Stimulated activated CD8-positive, alpha-beta memory T cell treated with anti-CD3 and anti-CD28 coated beads, Interleukin-12 subunit alpha, Interleukin-12 subunit beta, amount 100 ng/mL, for 24 hours (primary cell): ENCODE data around the gene BMP6.
"Not testable (repeated sequence)": the region's sequence is repeated elsewhere in the genome, so short reads cannot be mapped to it uniquely, and the experiment has no call there.

Experiments used
- DNase-seq: peaks from one replicate; pipeline ENCODE4 v3.0.0-alpha.2; 2020; ENCODE audit errors: extremely low read depth

Gene BMP6

DNA sequence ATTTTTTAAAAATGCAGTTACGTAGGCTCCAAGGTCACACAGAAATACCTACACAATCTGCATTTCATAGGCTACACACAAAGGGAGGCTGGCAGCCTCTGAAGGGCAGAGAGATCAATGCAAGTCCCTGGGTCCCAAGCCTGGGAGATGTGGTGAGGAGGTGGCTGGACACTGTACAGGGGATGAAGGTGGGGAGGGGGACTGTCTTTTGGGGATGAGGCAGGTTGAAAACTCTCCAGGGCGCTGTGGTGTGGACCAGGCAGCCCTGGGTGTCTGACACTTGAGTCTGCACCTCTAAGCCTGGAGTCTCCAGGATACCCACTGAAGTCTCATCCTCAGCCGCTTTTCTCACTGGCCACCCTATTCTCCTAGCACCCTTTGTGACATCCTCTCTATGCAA lies 160.2 kb downstream of the BMP6 start:
- DNase-seq: no peak

DNA sequence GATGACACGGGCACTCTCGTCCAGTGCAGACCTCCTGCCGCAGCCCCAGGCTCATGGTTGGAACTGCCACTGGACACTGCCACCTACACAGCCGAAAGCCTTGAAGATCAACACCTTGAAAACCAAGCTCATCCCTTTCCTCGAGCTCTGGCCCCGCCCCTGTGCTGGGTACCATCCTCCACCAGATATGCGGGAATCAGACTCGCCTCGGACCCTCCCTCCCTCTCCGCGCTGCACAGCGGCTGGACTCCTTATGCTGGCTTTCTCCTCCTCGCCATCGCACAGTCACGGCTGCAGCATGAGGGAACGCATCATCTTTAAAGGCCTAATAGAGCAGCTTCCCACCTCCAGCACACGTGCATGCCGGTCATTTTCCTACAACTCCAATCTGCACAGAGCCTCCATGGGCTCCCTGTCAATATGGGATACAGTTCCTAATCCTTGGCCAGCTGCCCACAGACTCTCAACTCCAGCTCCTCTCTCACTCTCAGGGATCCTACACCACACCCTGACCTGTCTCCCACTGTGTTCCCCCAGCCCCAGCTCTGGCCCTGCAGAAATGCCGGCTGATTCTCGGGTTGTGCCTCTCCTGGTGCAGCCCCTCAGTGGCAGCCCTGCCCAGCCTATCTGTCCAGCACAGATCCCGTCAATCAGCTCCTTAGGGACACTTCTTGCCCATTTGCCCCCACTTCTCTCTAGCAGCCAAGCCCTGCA lies 161.5 kb downstream of the BMP6 start:
- DNase-seq: no peak

DNA sequence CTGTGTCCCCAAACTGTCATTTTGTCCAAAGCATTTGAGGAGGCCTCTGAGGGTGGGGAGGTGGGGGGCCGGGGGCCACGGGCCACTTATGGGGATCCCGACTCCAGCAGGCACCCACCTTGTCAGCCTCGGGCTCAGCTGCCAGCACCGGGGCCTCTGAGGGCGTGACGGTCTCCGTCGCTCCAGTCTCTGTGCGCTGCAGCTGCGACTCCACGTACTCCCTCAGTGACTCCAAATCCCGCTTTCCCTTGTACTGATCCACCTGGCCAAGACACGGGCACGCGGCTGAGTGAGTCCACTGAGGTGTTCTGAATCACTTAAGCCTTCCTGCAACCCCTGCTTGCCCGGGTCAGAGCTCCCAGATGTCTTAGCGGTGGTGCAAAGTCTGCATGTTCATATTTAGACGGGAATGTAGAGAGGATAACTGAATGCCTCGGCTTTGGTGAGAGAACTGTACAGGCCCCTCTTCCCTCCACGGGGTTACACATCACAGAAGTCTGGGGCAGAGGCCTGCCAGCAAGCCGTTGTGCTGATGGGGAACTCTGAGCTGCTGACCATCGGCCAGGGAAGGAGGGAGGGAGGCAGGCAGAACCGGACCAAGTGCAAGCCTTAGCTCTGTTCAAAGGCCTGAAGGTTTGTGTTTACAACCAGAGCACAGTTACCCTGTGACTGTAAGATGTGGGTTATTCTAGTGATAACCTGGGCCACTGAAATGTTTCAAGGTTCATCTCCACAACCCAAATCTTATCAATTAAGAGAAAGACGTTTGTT lies 162.9 kb downstream of the BMP6 start:
- DNase-seq: no peak

DNA sequence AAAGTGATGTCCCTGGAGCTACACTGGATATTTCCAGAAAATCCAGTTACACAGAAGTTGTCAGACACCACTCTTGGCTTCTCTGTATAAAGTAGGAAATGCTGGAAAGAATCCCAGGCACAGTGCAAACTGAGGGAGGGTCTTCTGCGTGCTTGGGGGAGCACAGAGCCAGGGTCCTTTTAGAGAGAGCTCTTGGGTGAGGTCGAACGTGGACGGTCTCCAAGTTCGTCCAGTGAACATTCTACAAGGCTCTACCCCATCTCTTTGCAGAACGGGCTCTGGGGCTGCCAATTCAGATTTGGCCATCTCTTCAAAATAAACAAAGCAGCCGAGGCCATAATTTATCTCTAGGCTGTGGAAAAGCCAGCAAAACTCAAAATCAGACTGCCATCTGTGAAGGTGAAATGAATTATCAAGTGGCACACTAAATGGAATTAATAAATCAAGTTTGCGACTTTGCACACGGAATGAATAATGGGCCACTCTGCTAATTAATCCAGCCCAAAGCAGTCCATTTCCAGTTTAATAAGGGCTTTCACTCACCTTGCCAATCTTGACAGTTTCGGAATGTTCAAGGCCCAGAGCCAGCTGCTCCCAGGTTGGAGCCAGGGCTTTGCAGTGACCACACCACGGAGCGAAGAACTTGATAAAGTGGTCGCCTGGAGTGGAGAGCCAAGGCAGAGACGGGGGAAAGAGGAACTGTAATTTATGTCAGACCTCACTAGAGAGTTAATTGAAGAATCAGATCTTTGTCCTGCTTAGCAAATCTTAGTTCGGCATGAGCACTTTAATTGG lies 165.4 kb downstream of the BMP6 start:
- no peak for DNase-seq

DNA sequence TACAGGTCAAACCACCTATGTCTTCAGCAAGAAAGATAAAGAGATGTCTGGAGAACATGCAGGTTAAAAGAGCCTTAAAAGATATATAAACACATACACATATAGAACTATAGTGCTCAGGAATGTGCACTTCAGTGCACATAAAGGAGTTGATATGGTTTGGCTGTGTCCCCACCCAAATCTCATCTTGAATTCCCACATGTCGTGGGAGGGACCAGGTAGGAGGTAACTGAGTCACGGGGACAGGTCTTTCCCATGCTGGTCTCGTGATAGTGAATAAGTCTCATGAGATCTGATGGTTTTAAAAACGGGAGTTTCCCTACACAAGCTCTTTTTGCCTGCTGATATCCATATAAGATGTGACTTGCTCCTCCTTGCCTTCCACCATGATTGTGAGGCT lies 166.5 kb downstream of the BMP6 start:
- not testable (repeated sequence) for DNase-seq

DNA sequence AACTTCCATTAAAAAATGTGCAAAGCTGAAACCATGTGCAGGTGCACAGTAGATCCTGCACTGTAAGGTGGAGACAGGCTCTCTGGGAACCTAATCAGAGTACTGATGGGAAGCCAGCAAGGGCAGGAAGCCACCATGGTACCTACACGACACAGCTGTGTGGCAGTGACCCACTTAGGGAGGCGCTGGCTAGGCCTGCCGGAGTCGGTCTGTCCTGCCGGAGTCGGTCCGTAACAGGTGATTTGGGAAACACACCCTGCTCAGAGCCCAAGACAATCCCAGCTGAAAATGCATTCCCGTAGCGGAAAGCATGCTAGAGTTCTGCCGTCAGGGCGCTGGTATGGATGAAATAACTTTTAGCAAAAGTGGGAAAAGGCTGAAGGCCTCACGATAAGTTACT lies 167.4 kb downstream of the BMP6 start:
- DNase-seq: no peak

DNA sequence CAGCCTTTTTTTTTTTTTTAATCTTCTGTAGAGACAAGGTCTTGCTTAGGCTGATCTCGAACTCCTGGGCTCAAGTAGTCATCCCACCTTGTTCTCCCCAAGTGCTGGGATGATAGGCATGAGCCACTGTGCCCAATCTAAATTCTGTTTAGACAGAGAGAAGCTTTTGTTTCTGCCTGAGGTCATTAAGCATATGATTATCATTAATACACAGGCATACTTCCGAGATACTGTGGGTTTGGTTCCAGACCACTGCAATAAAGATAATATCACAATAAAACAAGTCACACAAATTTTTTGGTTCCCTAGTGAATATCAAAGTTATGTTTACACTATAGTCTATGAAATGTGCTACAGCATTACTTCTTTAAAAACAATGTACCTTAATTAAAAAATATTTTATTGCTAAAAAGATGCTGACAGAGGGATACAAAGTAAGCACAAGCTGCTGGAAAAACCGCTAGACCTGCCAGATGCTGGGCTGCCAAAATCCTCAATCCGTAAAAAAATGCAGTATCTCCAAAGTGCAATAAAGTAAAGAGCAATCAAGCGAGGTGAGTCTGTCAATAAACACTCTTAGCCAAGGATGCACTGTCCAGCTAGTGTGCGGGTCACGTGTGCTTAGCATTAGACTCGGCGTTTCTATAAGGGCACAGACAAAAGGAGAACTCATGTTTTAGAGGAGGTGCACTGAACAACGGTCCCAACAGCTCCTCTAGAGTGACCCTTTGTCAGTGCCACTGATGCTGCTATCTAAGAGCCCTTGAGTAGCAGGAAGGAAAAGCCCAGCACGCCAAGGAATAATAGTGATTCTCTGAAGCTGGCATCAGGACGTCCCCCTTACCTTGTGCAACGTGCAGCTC lies 168.6 kb downstream of the BMP6 start:
- no peak for DNase-seq

DNA sequence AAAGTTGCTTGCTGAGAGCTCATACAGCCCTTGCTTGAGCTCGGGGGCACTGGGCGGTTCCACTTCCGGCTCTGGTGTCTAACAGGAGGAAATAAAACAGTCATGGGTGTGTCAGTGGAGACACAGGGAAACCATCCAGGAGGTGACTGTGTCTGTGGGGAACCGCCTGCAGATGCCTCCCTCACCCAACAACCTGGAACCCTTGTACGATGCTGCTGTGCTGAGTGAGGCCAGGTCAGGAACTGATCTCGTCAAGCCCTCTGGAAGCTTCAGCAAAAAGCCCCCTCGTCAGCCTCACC lies 169.2 kb downstream of the BMP6 start:
- no peak for DNase-seq

DNA sequence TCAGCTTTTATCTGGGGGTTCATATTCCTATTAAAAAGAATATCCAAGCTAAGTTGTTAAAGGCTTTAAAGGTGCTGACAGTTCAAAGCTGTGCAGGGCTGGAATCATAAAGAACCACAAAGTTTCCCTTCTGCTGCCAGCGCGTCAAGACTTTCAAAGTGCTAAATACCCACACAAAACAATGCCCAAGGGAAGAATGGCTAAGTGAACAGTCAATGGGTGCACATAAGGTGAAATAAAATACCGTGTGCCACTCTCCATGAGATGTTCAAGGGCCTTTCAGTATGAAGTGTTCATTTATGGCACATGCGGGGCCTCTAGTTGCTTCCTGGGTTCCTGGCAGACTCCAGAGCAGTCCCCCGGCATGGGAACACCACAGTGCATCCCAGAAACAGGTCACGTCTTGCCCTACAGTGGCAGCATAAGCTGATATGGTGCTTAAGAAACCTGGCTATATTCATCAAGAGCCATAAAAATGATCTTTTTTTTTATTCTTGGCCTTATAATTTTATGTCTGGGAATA lies 170.6 kb downstream of the BMP6 start:
- DNase-seq: no peak

DNA sequence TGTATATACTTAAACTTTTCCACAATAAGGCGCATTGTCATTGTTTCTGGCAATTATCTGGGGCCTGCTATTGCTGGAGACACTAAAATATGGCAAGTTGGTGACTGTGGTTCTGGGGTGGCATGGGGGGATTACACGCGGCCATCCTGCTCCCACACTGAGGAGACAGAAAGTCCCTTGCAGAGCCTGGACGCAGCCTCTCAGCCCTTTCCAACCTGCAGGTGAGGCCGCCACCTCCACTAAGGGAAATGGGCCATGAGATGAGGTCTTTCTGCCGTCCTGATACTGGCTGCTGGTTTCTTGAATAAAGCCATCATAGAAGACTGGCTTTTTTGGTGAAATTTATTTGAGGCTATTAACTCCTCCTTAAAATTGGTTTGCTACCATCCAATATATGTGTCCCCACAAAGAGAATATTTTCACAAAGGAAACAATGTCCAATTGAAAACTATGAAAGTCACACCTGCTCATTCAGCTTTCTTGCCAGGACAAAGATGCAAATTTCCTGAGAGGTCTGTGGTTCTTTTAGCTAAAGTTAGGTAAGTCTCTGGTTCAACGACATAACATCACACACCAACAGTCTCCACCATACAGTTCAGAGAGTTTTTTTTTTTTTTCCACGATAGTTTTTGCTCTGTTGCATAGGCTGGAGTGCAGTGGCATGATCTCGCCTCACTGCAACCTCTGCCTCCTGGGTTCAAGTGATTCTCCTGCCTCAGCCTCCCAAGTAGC lies 171.7 kb downstream of the BMP6 start:
- no peak for DNase-seq

DNA sequence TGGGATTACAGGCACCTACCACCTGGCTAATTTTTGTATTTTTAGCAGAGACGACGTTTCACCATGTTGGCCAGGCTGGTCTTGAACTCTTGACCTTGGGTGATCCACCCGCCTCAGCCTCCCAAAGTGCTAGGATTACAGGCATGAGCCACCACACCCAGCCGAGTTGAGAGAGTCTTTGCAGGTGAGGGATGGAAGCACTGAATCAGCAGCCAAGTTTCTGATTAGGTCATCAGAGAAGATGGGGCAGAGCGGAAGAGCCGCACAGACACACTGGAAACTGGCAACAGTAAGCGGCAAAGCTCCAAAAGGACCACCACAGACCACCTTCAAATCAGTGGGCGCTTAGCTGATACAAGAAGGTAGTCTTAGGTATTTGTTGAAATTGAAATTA lies 172.3 kb downstream of the BMP6 start:
- not testable (repeated sequence) for DNase-seq

DNA sequence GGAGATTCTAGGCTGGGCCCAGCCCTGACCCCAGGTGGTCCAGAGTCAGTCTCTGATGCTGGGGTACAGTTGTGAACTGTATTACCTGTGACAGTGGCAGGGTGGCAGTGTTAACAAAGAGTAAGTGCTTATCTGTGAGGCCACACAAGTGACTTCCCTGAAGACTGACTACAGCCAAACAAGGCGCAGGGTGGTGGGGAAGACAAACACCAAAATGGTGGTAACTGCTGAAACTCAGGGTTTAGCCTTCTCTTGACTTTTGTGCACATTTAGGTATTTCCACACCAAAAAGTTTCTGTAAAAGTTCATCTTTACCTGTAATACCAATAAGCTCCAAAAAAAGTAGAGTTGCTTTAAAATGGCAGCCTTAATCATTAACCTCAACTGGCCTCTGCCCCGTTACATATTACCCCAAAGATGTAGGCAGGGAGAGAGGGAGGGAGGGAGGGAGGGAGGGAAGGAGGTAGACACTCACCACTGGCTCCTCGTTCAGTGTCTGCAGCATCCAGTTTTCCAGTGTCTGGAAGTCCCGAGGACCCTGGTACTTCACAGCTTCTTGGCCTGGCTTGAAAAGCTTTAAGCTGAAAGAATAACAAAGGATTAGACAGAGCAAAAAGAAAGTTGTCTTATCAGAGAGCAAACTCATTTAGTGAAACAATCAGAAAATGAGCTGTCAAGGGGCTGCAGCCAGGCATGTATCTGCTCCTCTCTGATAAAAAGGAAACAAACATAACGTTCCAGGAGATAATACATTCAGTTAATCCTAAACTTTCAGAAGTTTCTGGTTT lies 173.4 kb downstream of the BMP6 start:
- DNase-seq: no peak

DNA sequence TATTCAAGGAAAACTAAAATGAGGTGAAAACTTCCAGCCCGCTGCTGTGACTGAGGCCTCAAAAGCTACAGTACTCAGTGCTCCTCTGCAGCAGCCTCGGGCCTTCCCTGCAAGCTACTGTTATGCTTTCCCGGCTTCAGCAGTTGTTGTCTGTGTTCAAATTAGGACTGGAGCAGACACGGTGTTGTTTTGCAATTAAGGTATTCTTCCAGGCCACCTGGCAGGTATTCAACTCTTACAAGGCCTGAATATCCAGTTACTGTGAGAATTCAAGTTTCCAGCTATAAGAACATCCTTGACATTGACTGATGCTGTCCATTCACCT lies 174.0 kb downstream of the BMP6 start:
- DNase-seq: no peak

DNA sequence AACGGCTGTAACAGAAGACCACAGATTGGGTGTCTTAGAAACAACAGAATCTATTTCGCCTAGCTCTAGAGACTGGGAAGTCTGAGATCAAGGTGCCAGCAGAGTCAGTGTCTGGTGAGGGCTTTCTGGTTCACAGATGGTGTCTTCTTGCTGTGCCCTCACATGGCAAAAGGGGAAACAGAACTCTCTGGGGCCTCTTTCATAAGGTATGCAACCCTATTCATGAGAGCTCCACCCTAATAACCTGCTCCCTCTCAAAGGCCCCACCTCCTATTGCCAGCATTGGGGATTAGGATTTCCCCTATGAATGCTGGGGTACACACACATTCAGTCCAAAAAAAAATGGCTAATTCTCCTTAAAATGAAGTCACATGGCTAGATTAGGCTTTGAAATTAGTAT lies 174.7 kb downstream of the BMP6 start:
- no peak for DNase-seq

DNA sequence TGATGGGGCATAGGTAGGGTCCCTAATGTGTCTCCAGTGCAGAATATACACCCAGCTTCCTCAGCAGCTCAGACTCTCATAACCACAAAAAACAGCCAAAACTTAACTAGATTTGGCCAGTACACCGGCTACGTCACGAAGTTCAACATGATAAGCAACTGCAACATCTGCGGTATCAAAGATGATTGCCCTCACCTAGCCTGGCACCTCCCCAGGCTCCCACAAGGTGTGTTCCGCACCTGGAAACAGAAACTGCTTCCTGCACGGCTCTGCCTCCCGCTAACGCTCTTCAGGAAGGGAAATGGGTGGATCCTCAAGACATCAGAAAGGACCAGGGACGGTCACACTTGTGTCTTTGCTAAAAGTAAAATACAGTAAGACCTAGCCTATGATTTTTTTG lies 175.2 kb downstream of the BMP6 start:
- no peak for DNase-seq

DNA sequence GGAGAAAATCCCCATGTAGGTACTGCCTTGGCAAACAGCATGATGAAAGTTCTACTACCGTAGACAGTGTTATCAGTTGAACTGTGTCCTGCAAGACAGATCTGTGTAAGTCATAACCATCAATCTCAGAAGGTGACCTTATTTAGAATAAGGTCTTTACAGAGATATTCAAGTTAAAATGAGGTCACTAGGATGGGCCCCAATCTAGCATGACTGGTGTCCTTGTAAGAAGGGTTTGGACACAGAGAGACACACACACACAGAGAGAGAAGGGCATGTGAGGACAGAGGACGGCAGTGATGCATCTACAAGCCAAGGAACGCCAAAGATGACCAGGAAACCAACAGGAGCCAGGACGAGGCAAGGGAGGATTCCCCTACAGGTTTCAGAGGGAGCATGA lies 175.9 kb downstream of the BMP6 start:
- no peak for DNase-seq

DNA sequence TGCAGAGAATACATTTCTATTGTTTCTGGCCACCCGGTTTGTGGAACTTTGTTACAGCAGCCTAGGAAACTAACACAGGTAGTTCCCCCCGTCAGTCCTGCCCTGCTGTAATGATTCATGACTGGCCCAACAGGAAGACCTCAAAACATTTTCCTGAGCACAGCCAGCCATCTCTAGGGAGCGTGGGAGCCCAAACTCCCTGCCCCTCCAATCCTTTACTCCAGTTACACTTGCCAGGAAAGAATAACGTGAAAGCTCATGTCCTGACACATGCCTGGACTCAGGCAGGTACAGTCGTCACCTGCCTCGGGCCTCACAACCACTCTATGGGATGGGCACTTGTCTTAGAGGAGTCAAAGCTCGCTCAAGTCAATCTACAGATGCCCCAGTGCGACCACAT lies 176.3 kb downstream of the BMP6 start:
- DNase-seq: no peak

DNA sequence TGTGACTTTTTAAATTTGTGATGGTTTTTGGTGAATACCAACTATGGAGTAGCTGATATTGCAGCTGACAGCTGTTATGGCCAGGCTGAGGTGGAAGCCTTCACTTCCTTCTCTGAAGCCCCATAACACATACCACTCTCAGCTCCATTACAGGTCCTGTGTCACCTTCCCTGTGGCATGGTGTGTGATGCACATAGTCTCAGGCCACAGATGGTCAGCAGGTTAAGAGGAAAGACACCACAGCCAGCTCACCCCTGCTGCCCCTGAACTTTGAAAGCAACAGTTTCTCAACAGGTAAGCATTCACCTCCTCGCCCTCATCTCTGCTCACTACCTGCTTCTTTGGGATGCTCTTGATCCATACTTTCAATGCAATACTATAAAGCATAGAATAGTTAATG lies 177.0 kb downstream of the BMP6 start:
- DNase-seq: no peak

DNA sequence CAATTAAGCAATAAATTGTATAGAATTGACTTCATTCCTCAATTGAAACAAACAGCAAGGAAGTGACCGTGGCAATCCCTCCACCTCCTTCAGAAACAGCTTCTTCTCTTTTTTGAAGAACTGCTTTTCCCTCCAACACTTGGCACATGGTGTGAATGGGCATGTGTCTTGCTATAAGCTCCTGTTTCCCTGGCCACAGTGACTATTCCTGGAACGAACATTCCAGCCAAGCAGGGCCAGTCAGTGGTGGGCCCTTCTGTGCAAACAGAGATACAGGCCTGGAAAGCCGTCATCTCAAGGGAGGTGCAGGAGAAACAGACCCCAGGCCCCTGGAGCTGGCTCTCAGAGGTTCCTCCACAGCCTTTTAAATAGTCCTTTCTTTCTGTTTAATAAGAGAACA lies 177.8 kb downstream of the BMP6 start:
- no peak for DNase-seq

DNA sequence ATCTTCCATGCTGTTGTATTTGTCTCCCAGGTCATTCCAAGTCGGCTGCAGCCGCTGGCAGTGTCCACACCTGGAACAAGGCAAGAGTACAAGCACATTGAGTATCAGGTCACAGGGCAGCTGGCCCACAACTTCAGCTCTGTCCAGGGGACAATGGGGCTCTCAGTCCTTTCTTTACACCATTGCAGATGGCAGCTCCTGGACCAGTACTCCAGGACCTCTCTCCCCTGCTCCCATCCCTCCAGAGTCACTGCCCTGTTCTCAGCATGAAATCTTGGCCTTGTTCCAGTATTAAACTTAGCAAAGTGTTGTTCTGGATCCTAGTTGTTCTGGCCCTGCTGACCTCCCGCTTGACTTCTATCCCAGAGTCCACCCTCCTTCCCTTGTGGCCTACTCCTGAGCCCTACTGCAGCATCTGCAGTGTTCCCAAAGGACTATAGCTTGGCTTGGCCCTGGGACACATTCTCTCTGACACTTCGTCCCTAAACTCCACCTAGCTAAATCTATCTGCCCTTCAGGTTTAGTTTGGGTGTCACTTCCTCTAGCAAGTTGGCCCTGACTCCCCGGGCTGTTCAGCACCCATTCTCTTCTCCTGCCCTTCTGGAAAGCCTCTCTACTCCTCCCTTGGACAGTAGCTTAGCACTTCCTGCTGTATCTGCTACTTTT lies 178.9 kb downstream of the BMP6 start:
- DNase-seq: no peak
